ENCODE results near the gene SELENOO.

The SELENOO gene

DNA sequence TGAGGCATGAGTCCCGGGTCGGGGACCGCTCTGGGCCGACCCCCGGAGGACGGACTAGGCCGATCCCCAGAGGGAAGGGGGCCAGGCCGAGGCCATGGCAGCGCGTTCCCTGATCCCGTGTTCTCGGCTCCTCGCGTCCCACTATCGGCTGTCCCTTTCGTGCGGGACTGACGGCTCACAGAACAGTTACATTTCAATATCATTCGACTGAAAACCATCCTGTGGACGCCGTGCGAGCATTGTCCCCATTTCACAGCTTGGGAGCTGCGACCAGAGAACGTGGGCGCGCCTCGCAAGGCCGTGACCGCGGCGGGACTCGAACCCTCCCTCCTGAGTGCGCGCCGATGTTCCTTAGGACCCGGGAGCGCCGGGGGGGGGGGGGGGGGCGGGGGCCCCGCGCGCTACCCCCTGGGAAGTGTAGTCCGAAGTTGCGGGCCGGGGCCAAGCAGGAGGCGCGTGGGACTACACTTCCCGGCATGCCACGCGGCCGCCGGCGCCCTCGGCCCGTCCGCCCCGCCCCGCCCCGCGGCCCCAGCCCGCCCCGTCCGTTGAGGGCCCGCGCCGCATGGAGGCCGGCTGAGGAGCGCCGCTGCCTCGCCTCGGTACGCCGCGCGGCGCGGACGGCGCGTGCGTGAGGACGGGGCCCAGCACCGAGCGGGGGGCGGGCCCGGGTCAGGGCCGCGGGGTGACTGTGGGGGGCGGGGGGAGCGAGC is 15.3 kb upstream of the SELENOO start, which contains the start of gene TRABD:
TSS of gene TRABD (plus strand) at position 539 of the 713 bp plus-strand sequence. CDS start 7,148 bp downstream, outside the sequence.
- peak; percentile 76 to 83 for DNase-seq (ENCODE audit: low read depth in 2 of 2)

DNA sequence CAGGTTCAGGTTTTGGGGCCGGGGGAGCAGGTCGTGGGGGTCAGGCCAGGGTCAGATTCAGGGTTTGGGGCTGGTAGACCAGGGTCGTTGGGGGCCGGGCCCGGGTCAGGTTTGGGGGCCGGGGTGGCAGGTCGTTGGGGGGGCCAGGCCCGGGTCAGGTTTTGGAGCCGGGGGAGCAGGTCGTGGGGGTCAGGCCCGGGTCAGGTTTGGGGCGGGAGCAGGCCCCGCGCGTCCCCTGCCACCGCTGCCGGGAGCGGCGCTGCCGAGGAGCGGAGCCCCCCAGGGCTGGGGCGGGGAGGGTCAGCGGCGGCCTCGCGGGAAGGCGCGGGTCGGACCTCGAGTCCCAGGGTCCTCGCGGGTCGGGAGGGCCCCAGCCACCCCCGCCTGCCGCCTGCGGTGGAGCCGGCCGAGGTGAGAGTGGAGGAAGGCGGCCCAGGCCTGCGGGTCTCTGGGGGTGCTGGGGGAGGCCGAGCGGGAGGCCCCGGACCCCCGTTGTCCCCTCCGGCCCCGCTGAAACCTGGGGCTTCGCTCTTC is 14.6 kb upstream of the SELENOO start:
- no peak for DNase-seq (ENCODE audit: low read depth in 2 of 2)

DNA sequence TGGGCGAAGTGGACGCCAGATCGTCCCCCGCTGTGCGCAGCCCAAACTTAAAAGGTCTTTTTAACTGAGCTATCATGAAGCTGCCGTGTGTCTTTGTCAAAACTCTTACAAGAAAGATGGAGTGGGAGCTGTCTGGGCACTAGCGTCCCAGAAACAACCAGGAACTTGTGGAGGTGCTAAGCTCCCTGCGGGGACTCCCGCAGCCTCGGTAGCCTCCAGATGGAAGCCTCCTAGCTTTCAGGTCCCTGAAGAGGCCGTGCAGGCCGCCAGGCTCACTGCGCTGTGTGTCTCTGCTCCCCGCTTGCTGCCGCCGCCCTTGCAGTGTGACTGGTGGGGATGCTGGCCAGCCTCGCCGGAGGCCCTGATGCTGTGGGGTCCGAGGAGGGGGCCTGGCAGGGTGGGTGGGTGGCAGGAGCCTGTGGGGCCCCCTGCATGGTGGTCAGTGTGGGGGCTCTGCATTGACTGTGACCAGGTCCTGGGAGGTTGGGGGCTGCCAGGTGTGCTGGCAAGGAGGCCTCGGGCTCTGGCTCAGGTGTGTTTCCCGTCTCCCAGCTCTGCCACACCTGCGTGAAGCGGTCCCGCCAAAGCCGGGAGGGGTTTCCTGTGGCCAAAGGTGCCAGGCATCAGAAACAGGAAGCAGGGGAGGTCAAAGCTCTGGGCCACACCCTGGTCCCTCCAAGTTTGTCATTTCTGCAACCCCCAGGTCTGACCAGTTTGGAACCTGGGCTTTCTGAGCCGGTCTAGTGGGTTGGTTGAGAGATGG is 13.9 kb upstream of the SELENOO start:
- no peak for DNase-seq (ENCODE audit: low read depth in 2 of 2)

DNA sequence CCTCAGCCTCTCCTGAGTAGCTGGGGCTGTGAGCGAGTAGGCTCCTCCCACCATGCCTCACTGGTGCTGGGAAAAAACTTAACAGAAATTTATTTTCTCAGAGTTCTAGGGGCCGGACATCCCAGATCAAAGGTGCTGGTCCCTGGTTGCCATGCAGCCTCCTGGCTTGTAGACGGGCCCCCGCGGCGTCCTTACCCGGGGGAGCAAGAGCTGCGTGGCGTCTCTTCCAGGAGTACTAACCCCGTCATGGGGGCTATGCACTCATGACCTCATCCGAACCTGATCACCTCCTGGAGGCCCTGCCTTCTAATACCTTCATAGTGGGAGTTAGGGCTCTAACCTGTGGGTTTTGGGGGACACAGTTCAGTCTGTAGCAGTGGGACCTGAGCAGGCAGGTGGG is 12.5 kb upstream of the SELENOO start:
- no peak for DNase-seq (ENCODE audit: low read depth in 2 of 2)

DNA sequence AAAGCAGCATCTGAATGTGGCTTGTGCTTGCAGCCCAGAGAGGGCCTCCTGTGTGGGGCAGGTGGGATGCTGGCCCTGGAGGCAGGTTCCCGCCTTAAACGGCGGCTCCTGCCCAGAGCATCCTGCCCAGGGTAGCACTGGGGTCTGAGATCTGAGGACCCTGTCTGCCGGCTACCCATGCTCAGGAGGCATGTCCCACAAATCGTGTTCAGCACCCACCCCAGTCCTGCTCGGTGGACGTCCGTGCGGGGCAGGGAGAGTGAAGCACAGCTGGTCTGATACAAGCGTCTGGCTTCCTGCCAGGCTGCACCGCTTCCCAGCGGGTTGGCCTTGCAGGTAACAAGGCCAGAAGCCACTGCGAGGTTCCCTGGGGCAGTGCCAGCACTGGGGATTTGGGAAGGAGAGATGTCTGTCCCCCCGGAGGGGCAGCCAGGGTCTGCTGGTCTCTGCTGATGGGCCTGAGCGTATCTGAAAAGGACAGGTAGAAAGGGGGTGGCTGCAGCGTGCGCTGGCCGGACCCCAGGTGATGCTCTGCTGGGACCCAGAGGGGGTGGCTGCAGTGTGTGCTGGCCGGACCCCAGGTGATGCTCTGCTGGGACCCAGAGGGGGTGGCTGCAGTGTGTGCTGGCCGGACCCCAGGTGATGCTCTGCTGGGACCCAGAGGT is 11.5 kb upstream of the SELENOO start:
- DNase-seq (ENCODE audit: low read depth in 2 of 2) = no peak

DNA sequence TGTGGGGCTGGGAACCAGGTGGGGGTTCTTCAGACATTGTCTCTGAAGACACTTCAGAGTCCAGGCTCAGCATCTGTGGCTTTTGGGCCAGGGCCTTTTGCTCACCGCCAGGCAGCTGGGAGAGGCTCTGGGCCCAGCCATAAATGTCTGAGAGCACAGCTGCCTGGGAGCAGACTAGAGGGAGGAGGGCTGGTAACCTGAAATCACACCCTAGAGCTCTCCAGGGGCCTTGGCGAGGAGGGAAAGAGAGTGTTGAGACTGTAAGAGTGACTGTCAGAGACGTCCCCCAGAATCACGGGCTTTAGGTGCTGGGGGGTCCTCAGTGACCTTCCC is 11.0 kb upstream of the SELENOO start:
- no peak for DNase-seq (ENCODE audit: low read depth in 2 of 2)

DNA sequence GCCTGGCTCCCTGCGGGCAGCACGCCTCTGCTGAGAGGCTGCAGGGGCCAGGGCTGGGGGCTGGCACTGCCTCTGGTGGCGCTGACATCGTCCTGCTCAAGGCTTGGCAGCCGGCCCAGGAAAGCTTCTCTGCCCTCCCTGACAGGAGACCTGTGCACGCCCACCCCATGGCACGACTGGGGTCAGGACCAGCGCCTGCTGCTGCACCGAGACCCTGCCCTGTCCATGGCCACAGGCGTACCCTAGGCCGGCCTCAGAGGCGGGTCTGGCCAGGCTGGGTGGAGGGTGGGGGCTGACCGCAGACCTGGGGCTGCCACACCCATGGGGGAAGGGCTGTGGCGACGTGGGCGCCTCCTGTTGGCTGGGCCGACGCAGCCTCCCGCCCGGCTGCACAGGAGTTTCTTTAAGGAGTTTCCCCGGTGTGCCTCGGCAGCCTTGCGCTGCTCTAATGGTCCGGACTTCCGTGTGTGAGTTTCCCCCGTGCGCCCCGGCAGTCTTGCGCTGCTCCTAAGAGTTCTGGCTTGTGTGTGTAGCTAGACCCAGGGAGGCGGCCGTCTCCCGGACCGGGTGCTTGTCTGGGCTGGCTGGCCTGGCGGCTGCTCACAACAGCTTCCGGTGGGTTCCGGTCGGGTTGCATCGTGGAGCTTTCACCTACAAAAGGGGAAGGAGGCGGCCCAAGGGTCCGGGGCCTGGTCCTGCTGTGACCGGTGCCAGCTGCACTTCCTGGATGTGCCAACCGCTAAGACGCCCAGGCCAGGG is 10.4 kb upstream of the SELENOO start:
- peak; percentile 49 to 59 for DNase-seq (ENCODE audit: low read depth in 2 of 2)

DNA sequence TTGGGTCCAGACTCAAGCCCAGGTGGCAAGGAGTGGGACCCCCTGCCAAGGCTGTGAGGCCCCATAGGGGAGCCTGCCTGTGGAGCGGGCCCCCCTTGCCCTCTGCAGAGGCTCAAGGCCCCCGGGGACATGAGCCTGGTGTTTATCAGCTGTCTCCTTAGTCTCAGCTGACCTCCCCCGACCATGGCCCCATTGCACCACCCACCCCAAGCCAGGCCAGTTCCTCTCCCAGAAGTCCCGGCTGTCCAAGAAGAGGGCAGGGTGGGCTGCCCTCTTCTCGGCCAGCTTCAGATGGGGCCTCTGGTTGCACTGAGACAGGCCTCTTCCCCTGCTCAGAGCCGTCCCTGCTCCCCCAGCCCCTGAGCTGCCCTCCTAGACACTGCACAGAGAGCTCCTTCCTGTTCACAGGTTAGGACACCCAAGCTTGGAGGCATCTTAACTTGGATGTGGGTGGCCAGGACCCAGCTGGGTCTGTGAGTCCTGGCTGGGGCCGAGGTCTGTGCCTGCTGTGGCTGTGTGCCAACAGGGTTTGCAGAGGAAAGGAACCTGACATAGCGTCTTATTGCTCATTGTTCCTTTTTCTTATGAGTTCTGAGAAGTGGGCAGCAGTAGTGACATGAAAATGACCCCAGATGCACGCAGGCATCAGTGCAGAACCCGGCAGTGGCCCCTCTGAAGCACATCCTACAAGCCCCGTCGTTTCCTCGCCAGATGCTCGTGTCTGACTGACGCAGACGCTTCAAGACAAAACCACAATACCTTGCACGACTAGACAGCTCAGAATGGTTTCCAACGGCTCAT is 9.7 kb upstream of the SELENOO start:
- DNase-seq (ENCODE audit: low read depth in 2 of 2) = peak in 1 of 2 donors; percentile 58

DNA sequence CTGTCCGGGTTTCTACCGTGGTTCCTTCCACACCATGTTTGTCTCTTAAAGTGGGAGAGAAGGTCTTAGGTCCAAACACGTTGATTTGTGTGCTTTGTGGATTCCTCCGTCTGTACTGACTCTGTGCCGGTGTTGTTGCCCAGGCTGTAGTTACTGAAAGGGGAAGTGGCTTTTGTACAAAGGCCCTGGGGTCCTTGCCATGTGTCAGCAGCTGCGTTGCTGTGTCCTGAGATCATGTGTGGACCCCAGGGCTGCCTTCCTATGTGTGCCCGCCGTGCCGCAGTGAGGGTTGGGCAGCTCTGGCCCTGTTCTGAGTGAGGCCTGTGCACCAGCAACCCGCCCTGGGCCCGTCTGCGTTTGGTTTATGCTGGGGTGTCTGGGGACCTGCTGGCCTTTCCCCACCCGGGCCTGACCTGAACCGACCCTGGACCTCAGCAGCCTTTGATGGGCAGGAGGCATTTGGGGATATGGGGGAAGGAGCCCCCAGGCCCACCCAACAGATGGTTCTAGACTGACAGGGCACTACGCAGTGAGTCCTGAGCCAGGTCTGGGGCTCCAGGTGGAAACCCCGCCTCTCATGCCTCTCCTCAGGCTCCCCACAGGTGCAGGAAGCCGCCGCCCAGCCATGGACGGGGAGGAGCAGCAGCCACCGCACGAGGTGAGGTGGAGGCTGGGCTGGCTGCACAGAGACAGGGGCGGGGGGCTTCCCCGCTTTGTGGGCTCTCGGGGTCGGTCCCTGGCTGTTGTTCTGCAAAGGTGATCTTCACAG is 8.2 kb upstream of the SELENOO start:
- no peak for DNase-seq (ENCODE audit: low read depth in 2 of 2)

DNA sequence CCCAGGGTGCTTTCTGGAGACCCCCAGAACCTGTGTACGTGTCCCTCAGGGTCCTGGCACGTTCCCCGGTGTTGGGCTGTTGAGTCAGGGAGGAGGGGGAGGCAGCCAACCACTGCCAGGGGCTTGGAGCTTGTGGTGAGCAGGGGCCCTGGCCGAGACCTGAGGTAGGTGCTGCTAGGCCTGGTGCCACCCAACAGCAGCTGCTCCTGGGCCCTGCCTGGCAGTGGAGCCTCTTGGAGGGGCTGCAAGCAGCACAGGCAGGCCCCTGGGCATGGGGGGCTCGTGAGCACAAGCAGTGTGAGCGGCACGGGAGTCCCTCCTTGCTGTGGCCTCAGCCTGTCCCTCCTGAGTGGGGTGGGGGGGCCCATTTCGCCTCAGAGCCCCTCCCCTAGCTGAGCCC is 7.2 kb upstream of the SELENOO start:
- no peak for DNase-seq (ENCODE audit: low read depth in 2 of 2)

DNA sequence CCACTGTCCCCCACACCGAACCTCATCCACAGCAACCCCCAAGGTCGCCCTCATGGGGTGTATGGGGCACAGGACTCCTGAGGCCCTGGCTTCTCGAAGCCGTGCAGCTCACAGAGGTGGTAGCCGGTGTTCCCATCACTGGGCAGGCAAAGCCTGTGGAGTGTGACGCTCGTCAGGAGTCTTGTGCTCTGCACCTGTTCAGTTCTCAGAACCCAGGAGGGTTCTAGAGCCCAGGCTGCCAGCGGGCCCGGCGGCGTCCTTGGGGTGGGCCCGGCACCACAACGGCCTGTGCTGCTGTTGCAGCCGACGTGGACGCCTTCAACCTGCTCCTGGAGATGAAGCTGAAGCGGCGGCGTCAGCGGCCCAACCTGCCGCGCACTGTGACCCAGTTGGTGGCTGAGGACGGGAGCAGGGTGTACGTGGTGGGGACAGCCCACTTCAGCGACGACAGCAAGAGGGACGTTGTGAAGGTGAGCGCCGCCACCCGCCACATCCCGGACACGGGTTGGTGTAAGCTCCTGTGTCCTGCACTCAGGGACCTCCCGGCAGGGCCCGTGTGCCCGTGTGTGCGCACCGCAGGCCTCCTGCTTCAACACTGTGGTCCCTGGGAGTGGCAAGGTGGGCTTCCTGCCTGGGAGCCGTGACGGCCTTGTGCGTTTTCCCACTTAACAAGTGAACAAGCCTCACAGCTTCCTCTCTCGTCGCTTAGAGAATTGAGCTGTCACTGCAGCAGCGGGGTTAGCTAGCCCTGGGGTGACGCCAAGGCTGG is 6.6 kb upstream of the SELENOO start:
- DNase-seq (ENCODE audit: low read depth in 2 of 2) = no peak

DNA sequence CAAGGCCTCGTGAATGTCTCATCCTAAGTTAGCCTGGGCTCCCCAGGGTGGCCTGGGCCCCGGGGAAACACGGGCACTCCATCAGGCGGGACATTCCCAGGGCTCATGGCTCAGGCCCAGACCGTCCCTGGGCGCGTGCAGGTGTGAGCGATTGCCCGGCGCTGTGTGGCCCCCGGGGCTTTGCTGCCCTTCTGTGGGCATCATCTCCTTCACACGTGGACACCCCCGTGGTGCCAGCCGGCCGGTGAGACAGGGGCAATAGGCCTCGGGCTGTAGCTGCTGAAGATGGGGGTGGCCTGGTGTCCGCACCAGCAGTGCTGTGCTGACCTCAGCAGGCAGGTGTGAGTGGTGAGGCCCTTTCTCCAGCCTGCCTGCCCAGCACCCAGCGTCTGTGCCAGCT is 4.6 kb upstream of the SELENOO start:
- no peak for DNase-seq (ENCODE audit: low read depth in 2 of 2)

DNA sequence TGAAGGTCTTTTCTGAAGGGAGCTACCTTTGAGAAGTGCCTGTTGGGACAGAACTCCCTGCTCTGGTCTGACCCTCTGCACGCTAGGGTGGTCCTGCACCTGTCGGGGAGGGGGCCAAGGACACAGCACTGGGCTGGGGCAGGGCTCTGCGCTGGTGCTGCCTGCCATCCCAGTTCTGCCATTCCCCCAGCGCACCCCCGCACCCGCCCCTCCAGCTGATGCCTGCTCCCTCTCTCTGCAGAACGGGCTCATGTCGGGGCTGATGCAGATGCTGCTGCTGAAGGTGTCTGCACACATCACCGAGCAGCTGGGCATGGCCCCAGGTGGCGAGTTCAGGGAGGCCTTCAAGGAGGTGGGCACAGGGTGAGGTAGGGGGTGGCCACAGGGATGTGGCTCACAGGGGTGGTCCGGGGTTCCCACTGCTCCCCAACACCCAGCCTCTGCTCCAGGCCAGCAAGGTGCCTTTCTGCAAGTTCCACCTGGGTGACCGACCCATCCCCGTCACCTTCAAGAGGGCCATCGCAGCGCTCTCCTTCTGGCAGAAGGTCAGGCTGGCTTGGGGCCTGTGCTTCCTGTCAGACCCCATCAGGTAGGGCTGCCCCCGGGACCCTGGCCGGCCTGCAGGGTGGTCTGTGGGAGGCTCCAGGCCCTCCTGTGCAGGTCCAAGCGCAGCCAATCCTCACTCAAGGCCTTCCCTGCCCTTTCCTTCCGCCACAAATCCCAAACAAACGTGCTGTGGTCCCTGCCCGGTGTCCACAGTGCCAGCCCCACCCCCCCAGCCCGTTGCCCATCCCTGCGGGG is 3.6 kb upstream of the SELENOO start:
- DNase-seq (ENCODE audit: low read depth in 2 of 2) = no peak

DNA sequence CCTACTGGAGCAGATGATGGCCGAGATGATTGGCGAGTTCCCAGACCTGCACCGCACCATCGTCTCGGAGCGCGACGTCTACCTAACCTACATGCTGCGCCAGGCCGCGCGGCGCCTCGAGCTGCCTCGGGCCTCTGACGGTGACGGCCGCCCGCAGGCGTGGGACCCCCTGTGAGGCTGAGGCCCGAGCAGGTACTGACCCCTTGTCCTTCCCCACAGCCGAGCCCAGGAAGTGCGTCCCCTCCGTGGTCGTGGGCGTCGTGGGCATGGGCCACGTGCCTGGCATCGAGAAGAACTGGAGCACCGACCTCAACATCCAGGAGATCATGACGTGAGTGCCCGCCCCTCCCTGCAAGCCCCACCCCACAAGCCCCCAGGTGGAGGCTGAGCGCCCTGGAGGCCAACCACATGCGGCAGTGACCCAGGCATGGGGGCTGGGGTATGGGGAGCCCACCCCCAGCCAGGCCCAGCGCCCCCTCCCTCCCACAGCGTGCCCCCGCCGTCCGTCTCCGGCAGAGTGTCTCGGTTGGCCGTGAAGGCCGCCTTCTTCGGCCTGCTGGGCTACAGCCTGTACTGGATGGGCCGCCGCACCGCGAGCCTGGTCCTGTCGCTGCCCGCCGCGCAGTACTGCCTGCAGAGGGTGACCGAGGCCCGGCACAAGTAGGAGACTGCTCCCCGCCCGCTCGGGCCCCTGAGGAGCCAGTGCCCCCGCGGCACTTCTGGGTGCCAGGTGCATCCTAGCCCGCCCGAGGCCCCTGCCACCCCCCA is 2.8 kb upstream of the SELENOO start:
- DNase-seq (ENCODE audit: low read depth in 2 of 2) = no peak

DNA sequence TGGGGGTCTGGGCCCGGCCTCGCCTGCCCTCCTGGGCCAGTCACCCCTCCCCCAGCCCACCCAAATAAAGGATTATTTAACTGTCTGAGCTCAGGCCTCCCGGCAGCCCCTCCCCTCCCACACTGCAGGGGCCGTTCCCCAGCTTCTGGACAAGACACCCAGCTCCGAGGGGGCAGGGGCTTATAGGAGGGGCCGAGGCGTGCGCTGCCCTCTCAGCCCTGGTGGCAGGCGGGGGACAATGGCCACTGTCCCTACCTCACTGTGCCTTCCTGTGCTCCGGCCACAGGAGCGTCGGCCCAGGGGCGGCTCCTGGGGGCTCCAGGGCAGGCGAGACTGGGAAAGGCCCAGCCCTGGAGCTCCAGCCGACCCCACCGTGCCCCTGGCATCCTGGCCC is 2.2 kb upstream of the SELENOO start:
- no peak for DNase-seq (ENCODE audit: low read depth in 2 of 2)

DNA sequence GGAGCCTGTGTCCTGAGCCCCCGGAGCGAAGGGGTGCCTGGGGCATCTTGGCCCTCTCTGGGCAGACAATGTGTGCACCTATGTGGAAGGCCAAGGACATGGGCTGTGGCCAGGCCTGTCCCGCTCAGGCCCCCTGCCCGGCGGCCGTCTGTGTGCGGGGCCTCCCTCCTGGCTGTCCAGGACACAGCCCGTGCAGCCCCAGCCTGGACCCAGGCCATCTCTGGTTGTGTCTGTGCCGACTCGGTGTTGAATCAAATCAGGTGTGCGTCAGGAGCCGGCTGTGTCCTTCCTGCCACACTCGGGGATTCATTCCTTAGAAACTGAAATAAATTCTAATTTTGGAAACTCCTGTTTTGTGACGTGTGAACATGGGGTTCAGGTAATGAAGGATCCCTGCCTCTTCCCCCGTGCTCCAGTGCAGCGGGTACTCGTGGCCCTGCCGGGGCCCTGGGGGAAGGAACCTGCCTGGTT is 1.5 kb upstream of the SELENOO start:
- no peak for DNase-seq (ENCODE audit: low read depth in 2 of 2)

DNA sequence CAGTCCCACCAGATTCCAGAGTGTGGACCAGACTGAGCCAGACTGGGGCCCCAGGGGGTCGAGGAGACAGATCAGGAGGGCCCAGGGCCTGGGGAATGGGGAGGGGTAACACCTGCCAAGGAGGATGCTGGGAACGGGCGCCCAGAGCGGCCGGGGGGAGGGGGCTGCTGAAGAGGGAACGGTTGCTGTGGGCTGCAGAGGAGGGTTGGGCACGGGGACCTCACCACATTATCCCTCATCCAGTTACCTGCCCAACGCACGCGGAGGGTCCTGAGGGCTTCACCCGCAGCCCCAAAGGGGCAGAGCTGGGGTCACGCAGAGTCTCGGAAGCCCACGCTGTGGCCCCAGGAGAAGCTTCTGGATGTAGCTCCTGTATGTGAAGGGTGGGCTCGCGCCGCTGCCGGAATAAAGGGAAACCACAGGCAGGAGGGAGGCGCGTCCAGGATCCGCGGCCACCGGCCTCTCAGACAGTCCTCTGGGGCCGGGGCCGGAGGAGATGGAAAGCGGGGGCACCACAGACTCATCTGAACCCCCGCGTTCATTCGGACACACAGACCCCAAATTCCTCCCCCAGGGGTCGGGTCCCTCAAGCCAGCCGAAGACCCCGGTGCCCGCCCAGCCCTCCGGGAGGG is 866 bp upstream of the SELENOO start:
- DNase-seq (ENCODE audit: low read depth in 2 of 2) = no peak
